Stimulated activated CD4-positive, alpha-beta T cell treated with anti-CD3 and anti-CD28 coated beads, Interleukin-4, amount 100 ng/mL, for 24 hours (primary cell): Measurements from ENCODE around the gene SLC2A10.
"Not testable (repeated sequence)": the region's sequence is repeated elsewhere in the genome, so short reads cannot be mapped to it uniquely, and the experiment has no call there.

Source experiments
- DNase-seq: peaks from one replicate; pipeline ENCODE4 v3.0.0-alpha.2; 2020

SLC2A10 gene

DNA sequence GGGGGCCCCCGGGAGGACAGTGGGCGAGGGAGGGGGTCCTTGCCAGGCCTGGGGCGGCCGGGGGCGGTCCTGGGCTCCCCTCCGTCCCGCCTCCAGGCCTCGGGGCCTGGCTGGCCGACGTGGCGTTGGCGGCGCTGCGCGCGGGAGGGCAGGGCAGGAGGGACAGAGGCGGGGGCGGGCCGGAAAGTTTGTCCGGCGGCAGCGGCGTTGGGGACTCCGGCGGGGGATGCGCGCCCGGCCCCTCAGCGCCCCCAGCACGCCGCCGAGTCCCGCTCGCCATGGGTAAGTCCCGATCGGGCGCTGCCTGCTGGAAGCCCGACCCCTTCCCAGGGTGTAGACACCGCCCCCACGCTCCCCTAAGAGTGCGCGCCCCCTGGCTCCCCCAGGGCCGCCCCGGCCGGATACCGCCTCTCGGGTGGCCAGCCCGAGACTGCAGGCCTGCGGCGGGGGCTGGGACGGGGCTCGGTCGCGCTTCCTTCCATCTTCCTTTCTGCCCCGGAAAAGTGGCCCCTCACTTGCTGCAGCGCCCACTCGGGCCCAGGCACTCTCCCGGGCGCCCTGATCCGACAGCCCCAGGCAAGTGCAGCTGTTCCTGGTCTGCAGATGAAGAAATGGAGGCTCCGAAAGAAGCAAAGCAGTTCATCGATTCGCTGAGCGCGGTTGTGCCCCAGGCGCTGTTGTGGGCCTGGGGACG lies at the start of gene SLC2A10:
SLC2A10 (plus strand) TSS at position 191 of the 694 bp plus-strand sequence; CDS start at position 279, 88 bp downstream.
- DNase-seq = no peak

DNA sequence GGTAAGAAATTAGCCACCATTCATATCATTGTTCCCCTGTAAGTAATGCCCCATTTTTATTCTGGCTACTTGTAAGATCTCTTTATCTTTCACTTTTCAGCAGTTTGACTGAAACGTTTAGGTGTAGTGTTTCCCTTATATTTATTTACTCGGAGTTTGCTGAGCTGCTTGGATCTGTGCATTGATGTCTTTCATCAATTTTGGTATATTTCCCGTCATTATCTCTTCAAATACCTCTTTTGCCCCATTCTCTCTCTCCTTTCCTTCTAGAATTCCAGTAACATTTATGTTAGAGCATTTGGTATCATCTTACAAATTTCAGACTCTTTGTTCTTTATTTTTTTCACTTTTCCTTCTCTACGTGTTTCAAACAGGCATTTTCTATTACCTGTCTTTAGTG lies 49.0 kb upstream of the SLC2A10 start:
- DNase-seq = no peak

DNA sequence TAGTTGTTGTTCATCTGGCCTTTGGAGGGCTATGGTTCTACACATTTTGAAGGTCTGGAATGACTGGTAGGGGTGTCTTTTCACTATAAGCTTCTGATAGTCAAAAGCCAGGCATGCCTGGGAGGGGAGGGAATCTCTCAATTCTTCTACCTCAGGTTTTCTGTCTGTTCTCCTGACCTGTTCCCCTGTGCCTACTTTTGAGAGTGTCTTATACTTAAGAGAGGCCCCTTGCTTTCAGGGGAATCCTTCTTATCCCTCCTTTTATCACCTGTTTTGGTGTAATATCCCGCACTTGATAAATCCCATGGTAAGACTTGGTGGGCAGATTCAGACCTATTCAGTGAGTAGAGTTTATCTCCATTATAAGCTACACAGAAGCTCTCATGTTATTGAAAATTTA lies 47.8 kb upstream of the SLC2A10 start:
- DNase-seq = no peak

DNA sequence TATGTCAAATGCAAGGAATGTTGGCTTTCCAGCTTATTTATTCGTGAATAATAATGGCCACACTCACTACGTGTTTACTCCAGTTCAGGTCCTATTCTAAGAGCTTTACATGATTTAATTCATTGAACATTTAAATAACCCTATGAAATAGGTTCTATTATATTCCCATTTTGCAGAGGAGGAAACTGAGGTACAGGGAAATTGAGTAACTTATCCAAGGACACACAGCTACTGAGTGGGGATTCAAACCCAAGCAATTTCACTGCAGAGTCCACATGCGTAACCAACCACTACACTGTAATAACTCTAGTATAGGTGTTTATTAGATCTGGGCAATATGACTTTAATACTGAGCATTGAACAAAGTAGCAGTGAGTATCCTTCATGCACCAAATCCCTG lies 45.9 kb upstream of the SLC2A10 start:
- no peak for DNase-seq

DNA sequence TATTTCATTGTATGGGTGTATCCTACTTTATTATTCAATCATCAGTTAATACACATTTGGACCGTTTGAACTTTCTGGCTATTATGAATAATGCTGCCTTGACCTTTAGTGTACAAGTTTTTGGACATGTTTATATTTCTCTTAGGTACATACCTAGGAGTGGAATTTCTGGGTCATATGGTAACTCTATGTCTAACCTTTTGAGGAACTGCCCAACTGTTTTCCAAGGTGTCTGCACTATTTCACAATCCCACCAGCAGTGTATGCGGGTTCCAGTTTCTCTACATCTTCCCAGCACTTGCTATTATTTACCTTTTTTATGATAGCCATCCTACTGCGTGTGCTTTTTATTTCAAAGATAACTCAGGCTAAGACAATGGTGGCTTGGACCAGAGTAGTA lies 43.8 kb upstream of the SLC2A10 start:
- DNase-seq = no peak

DNA sequence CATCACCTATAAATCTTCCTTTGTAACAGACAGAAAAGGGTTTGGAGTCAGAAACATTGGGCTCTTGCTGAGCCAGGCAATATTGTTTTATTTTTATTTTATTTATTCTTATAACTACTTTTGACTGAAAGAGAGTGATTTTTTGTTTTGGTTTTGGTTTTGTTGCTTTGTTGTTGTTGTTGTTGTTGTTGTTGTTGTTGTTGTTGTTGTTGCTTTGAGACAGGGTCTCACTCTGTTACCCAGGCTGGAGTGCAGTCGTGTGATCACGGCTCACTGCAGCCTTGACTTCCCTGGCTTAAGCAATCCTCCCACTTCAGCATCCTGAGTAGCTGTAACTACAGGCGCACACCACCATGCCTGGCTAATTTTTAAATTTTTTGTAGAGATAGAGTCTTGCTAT lies 43.1 kb upstream of the SLC2A10 start:
- no peak for DNase-seq

DNA sequence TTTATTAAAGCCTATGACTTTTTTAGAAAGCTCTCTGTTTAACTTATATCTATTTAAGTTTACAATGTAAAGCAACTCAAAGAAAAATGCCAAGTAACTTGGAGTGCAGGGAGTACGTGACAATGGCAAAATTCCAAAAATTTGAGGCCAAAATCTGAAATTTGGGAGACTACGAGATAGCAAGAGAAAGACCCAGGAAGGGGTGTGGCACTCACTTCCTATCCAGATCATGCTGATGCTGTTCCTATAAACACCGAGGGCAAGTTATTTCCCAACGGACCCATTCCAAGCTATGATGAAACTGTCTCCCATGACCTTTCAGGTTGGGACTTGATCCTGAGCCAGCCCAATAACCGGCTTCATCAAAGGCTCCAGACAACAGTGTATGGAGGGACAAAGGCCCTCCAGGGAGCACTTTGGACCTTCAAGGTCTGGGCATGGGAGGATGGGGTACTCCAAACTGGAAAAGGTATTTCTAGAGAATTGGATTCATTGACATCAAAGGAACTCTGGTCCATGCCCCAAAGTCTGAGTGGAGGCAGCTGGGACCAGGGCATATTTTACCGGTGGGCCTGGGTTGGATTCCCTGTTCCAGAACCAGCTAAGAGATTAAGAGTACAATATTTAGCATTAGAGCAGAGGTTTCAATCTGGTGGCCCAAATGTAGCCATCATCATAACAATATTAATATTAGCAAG lies 42.5 kb upstream of the SLC2A10 start:
- DNase-seq = no peak

DNA sequence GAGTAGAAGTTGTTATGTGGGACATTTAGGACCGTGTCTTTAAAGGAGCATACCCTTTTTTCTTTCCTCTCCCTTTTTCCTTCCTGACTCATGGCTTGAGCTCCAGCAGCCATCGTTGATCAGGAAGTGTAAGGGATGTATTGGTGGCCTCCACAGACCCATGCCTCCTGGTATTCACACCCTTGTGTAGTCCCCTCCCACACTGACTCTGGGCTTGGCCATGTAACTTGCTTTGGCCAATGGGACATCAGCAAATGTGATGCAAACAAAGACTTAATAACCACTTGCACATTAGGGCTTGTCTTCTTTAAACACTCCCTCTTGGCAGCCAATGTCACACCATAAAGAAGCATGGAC lies 39.2 kb upstream of the SLC2A10 start:
- DNase-seq = no peak

DNA sequence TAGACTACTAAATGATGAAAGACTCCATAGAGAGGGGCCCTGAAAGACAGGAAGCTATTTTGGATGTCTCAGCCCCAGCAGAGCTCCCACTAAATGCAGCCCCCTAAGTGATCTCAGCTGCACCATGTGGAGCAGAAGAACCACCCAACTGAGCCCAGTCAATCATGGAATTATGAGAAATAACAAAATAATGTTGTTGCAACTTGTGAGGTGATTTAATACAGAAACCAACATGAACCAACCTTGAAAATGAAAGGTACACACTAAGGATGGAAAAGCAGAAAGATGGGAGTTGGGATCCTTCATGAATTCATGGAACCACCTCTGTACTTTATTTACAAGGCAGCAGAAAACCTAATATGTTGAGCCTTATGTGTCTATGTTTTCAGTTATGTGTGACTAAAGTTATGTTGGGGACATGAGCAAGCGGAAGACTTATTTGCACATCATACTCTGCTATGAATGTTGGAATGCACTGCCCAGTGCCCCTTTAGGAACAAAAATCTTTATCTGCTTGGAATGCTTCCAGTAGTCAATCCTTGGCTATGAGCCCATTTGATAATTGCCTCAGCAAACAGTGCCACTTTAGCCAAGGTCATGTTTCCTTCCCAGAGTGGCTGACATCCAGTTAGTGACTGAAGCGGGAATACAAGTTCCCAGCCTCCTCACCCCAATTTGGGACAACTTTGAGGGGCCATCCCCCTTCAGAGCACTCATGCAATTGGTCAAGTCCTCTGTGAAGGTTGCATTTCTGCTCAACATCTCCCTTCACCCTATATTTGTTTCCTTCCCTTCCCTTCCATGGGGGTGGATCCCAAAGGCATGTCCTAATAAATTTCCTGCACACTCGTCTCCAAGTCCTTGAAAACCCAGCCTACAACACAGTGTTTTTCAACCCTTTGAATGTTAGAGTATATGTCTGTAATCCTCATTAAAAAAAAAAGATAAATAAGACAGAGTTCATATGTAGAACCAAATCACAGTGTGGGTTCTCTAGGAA lies 38.6 kb upstream of the SLC2A10 start:
- DNase-seq = no peak

DNA sequence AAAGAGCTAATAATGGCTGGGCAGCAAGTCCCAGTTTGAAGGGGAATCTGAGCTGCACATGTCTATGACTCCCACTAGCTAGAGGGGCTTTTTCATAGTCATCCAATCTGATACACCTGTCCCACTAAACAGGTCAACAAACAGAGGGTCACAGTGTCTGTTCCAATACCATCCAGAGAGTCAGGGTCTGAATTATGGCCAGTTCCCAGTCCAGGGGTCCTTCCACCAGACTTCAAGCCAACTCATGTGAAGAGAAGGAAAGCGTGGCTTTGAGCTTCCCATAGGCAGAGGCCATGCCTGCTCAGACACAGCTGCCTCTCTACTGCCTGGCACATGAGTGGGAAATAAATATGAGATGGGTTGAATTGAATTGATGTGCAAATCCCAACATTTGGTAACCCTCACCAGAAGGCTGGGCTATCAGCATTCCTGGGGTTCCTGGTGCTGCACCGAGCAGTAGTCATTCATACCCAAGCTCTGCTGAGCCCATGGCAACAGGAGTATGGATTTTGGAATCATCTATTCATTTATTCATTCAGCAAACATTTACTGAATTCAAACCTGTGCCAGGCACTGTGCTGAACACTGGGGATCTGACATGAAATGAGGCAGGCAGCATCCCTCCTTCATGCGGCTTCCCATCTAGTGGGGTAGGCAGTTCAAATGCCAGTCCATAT lies 37.4 kb upstream of the SLC2A10 start:
- DNase-seq = no peak

DNA sequence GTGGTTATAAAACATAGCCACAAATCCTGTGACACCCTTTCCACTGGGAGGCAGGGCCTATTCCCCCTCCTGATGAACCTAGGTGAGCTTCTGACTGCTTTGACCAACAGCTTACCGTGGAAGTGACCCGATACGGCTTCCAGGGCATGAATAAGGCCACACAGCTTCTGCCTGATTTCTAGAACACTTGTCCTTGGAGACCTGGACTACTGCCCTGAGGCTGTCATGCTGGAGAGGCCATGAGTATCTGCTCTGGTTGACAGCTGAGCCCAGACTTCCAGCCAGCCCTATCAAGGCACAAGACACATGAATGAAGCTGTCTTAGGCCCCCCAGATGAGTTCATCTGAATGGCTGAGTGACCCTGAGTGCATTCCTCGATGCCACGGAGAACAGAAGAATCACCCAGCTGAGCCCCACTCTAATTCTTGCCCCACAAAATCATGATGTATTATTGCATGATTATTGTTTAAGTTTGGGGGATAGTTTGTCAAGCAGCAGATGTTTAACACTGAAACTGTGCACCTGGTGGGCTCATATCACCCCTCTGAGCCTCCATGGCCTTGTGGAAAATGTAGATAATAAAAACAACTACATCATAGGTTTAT lies 36.8 kb upstream of the SLC2A10 start:
- DNase-seq = no peak

DNA sequence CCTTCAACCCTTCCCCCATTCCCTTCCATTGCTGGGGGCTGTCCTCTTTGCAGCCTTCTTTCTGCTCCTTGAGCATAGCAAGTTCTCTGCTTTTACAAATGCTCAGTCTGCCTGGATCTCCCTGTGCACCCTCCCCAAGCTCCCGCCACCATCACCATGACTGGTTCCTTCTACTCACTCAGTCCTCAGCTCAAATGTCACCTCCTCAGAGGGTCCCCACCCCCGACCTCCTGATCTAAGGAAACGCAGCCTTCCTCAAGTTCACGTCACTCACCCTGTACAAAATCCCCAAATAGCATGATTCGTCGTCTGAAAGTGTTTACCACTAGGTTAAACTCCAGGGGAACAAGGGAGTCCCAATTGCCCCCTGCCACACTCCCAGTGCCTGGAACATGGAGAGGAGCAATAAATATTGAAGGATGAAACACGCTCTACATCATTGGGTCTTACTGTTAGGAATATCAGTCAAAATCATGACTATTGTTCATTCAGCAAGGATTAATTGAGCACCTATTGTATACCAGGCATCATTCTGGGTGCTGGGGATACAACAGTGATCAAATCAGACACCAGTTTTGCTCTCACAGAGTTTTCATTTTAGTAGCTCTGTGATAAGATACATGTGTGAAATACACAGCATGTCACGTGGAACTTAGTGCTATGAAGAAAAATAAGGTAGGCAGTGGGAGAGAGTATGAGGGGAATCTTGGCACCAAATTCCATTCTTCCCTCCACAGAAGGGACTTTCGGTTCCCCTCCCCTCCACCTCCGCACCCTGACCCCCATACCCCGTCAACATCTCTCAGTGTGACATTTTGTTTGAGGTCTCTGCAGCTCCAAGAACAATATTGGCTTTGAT lies 35.8 kb upstream of the SLC2A10 start:
- no peak for DNase-seq

DNA sequence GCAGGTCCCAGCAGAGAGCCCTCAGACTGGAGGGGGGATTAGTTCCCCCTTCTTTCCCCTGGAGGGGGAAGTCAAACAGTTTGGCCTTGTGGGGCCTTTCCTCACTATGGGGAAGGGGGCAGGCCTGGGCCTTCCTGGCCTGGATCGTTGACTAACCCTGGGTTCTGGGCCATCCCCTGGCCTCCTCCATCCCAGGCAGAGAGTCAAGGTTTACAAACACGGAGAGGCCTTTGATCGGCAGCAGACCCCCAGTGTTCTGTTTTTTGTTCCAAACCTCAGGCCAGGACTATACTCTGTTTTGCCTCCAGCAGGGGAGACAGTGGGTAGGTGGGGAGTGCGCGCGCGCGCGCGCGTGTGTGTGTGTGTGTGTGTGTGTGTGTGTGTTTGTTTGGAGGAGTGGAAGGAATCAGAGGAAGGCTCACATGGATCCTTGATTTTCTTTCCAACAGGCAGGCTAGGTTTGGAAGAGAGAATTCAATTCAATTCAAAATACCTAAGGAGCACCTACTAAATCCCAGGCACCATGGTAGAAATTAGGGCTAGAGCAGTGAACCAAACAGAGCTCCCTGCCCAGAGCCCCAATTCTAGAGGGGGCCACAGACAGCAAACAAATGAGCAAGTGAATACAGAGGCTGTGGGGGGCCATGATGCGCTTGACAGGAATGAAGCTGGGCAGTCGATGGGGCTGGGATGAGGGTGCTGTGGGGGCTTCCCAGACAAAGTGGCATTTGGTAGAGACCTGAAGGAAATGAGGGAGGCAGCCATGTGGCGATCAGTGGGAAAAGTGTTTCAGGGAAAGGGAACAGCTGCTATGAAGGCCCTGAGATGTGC lies 35.0 kb upstream of the SLC2A10 start:
- no peak for DNase-seq

DNA sequence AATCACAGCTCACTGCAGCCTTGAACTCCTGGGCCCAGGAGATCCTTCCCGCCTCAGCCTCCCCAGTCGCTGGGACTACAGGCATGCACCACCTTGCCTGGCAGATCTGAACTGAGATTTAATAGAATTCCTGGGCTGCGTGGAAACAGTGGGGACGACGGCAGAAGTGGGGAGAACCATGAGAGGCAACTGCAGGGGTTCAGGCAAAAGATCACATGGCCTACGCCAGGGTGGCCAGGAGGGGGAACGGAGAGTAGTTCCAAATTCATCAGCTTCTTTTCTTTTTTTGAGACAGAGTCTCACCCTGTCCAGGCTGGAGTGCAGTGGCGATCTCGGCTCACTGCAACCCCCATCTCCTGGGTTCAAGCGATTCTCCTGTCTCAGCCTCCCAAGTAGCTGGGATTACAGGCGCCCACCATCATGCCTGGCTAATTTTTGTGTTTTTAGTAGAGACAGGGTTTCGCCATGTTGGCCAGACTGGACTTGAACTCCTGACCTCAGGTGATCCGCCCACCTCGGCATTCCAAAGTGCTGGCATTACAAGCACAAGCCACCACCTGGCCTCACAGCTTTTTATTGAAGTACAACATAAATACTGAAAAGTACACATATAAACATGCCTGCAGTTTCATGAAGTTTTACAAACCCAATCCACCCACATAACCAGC lies 32.7 kb upstream of the SLC2A10 start:
- not testable (repeated sequence) for DNase-seq

DNA sequence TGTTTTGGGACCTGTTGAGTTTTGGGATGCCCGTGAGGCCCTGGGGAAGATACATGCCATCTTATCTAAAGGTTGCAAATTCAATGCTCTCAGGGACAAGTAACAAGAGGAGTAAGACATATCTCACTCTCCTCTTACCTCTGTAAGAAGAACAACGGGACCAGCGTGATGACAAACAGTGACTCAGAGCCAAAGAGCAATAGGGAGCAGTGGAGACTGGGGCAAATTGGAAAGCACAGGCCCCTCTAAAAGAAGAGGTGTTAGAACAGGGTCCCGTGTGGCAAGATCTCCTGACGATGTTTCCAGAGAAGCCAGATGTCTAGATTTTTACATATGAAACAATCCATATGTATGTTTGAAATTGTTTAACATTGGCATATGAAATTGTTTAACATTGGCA lies 31.8 kb upstream of the SLC2A10 start:
- no peak for DNase-seq

DNA sequence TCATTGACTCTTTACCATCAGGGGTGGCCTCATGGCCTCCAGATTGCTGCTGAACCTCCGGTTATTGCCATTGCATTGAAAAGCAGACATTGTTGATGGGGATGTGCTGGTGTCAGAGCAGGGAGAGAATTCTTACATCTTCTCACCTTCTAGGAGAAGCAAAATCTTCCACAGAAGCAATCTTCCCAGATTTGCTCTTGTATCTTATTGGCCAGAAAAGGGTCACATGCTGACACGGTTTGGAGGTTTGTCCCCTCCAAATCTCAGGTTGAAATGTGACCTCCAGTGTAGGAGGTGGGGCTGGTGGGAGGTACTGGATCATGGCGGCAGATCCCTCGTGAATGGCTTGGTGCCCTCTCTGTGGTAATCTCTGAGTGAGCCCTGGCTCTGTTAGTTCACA lies 30.9 kb upstream of the SLC2A10 start:
- no peak for DNase-seq

DNA sequence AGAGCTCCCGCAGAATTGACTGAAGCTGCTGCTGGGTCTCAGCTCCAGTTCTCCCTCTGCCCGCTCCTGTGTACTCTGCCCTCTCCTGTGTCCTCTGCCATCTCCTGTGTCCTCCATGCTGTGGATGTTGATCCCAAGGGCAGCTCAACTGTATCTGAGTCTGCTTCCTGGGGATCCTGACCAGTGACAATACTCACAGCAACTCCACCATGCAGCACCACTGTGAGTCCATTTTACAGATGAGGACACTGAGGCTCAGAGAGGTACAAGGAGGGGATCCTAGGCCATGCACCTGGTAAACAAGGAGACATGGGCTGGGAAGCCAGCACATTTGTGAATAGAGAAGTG lies 28.8 kb upstream of the SLC2A10 start:
- DNase-seq = no peak

DNA sequence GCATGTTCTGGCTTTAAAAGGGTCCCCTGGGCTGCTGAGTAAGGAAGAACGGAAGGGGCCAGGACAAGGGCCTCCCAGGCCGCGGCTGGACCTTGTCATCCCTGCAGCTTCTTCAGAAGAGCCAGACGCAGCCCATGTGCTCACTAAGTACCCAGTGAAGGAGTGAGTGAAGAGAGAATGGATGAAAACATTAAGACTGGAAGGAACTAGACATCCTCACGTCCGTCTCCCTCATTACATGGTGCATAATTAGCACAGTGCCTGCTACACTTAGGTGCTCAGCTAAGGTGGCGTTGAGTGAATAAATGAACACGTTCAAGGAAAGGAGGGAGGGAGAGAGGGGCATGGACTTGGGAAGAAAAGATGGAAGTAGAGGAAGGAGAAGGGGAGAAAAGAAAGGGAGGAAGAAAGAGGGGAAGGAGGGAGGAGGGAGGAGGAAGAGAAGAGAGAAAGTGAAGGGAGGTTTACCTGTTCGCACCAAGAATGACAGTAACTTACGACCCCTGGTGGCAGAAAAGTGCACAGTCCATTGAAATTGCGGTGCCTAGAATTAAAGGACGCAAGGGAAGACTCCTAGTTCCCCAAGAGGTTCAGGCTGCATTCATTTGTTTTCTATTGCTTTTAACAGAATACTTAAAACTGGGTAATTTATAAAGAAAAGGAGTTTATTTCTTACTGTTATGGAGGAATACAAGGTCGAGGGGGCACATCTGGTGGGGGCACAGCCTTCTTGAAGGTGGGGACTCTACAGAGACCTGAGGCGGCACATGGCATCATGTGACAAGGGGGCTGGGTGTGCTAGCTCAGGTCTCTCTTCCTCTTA lies 28.2 kb upstream of the SLC2A10 start:
- DNase-seq = peak; percentile 77
